Breast epithelium (tissue), 4 donors: ENCODE measurements around the gene POLR2F. TPM values are rescaled to one million over a fixed set of nuclear protein-coding genes. Genes with fewer than 3 reads are reported as not detected.

Experiments
- DNase-seq, 2 donors: peaks; one replicate each; pipeline ENCODE4 v3.0.0-alpha.2; 2019; ENCODE audit warnings: low spot score in 2 of 2
- H3K27ac ChIP-seq, 2 donors: fragments of 200-600 bp; sonication (generic) in 1 of 2; one replicate each; pipeline ENCODE4 v1.5.1; 2016 to 2019; ENCODE audit warnings: mild to moderate bottlenecking in 1 of 2
- H3K27me3 ChIP-seq, 2 donors: fragments of 200-600 bp; sonication (generic) in 1 of 2; one replicate each; pipeline versions ENCODE4 v1.5.1 to v1.6.0; 2017 to 2019; ENCODE audit warnings: control low read depth in 1 of 2, mild to moderate bottlenecking in 1 of 2
- H3K36me3 ChIP-seq: fragments of 200-600 bp; one replicate; pipeline ENCODE4 v1.5.1; 2019
- H3K4me1 ChIP-seq, 2 donors: fragments of 200-600 bp; sonication (generic); one replicate each; pipeline ENCODE4 v1.5.1; 2016 to 2019; ENCODE audit warnings: control low read depth in 1 of 2
- H3K4me3 ChIP-seq, 3 donors: fragments of 200-600 bp; sonication (generic); 1 replicate in 2 of 3; 2 replicates in 1 of 3; pipeline ENCODE4 v1.5.1; 2016 to 2019; ENCODE audit warnings: mild to moderate bottlenecking in 3 of 3, moderate library complexity in 2 of 3
- H3K9me3 ChIP-seq, 2 donors: fragments of 200-600 bp; sonication (generic) in 1 of 2; one replicate each; pipeline ENCODE4 v1.5.1; 2016 to 2019; ENCODE audit warnings: control low read depth in 1 of 2
- CTCF ChIP-seq, 3 donors: fragments of 450-650 bp; IDR thresholded peaks; one replicate each; pipeline ENCODE4 v1.5.1; 2016 to 2017; ENCODE audit warnings: antibody characterized with exemption in 3 of 3, mild to moderate bottlenecking in 3 of 3, moderate library complexity in 3 of 3
- POLR2A ChIP-seq: fragments of 450-650 bp; IDR thresholded peaks from one replicate; pipeline ENCODE4 v1.6.1; 2016; ENCODE audit warnings: antibody characterized with exemption, mild to moderate bottlenecking, moderate library complexity
- POLR2AphosphoS5 ChIP-seq, 3 donors: sonication (generic); formaldehyde crosslinking; IDR thresholded peaks; one replicate each; pipeline ENCODE4 v1.6.1; 2017; ENCODE audit warnings: antibody characterized with exemption in 3 of 3
- intact Hi-C: fragments of 100-400 bp; cut with DNase I; formaldehyde crosslinking; loops from one replicate; pipeline ENCODE4 v1.15.1; 2023; ENCODE audit warnings: low total_unique reads
- total RNA-seq, 3 donors: library from RNA; depleted of rRNA; stranded (reverse); fragments of >200 nt; gene quantifications; one replicate each; pipeline ENCODE4 v1.1.0, GENCODE V29; 2016

The POLR2F gene
- total RNA-seq, 3 donors from 2014 or later, result 66.7 to 93.7 (median 82.4) TPM

- H3K4me3 ChIP-seq, result no peak overlapping the region
- intact Hi-C loops, result no loop called here
- H3K4me1 ChIP-seq, result no peaks in the 10 kb centered on the region
- peaks cover 8% of the 10 kb centered on the region for H3K36me3 ChIP-seq
- H3K27me3 ChIP-seq, result no peaks in the 10 kb centered on the region
- no peak for DNase-seq
- H3K9me3 ChIP-seq, result no peaks in the 10 kb centered on the region
- H3K27ac ChIP-seq, result no peak overlapping the region
- no peak for TF ChIP-seq CTCF (IDR thresholded peaks at IDR 0.05)
- no peak for TF ChIP-seq POLR2A
- TF ChIP-seq POLR2AphosphoS5 (IDR thresholded peaks at IDR 0.05), result no peak
These were observed 27.7 kb upstream of the POLR2F start for GRCh38 chr22:37925767-37926166.

- no peak for DNase-seq
- no peak for TF ChIP-seq CTCF (IDR thresholded peaks at IDR 0.05)
- no peak for TF ChIP-seq POLR2AphosphoS5 (IDR thresholded peaks at IDR 0.05)
- TF ChIP-seq POLR2A, result no peak
- Histone ChIP-seq H3K27me3 (no peaks in the 10 kb centered on the region), H3K36me3 (peaks cover 8% of the 10 kb centered on the region), H3K4me3 (no peak overlapping the region), H3K27ac (no peak overlapping the region), H3K4me1 (no peaks in the 10 kb centered on the region), H3K9me3 (no peaks in the 10 kb centered on the region)
- intact Hi-C loops, result no loop called here
These were observed 27.1 kb upstream of the POLR2F start for GRCh38 chr22:37926358-37926757.

GRCh38 chr22:37926771-37927636, 26.5 kb upstream of the POLR2F start:
- no peaks in the 10 kb centered on the region for H3K4me1 ChIP-seq

GRCh38 chr22:37927637-37927936, 25.9 kb upstream of the POLR2F start:
- no peak for TF ChIP-seq CTCF (IDR thresholded peaks at IDR 0.05)
- TF ChIP-seq POLR2A, result no peak
- no peak for TF ChIP-seq POLR2AphosphoS5 (IDR thresholded peaks at IDR 0.05)
- Histone ChIP-seq H3K27me3 (no peaks in the 10 kb centered on the region), H3K4me3 (no peak overlapping the region), H3K27ac (no peak overlapping the region), H3K9me3 (no peaks in the 10 kb centered on the region), H3K4me1 (no peaks in the 10 kb centered on the region), H3K36me3 (no peaks in the 10 kb centered on the region)
- DNase-seq, result no peak
- intact Hi-C loops, result no loop called here

More at GRCh38 chr22:37926771-37927636, 26.5 kb upstream of the POLR2F start:
- DNase-seq, result no peak
- no peak overlapping the region for H3K27ac ChIP-seq
- no peak overlapping the region for H3K4me3 ChIP-seq
- H3K36me3 ChIP-seq, result peaks cover 1% of the 10 kb centered on the region
- no peaks in the 10 kb centered on the region for H3K9me3 ChIP-seq
- TF ChIP-seq CTCF (IDR thresholded peaks at IDR 0.05) (no peak), POLR2A (no peak), POLR2AphosphoS5 (IDR thresholded peaks at IDR 0.05) (no peak)
- intact Hi-C loops, result no loop called here
- no peaks in the 10 kb centered on the region for H3K27me3 ChIP-seq

- Histone ChIP-seq H3K27ac (peak overlapping the region in 1 of 2 donors; percentile 15), H3K9me3 (no peaks in the 10 kb centered on the region), H3K36me3 (no peaks in the 10 kb centered on the region), H3K4me1 (peaks cover 8 to 13% of the 10 kb centered on the region in 2 donors), H3K27me3 (no peaks in the 10 kb centered on the region), H3K4me3 (no peak overlapping the region)
- TF ChIP-seq CTCF (IDR thresholded peaks at IDR 0.05) (no peak), POLR2A (no peak), POLR2AphosphoS5 (IDR thresholded peaks at IDR 0.05) (no peak)
- DNase-seq, result no peak
- intact Hi-C loops, result no loop called here
These were observed 24.1 kb upstream of the POLR2F start for GRCh38 chr22:37929390-37929789.
